ENCODE results near the gene KCNQ1.

- TF ChIP-seq JUND (IDR thresholded peaks at IDR 0.05; ENCODE audit: borderline replicate concordance, low read depth, low read length), result no peak
- no peak for TF ChIP-seq JUND (tag; IDR thresholded peaks at IDR 0.05; ENCODE audit: borderline replicate concordance, low read depth, low read length)
- TF ChIP-seq CTCF (IDR thresholded peaks at IDR 0.05 in 2 of 3, conservative IDR thresholded peaks at IDR 0.05 in 1 of 3; ENCODE audit: insufficient read depth in 2 of 3, low read depth in 1 of 3, low read length in 3 of 3), result no peak
- no peak for TF ChIP-seq XRCC4 (IDR thresholded peaks at IDR 0.05; ENCODE audit: extremely low read depth, insufficient read depth, insufficient read length)
- TF ChIP-seq SNRNP70 (optimal IDR thresholded peaks at IDR 0.05; ENCODE audit: low read depth, low read length), result no peak
- TF ChIP-seq ZSCAN29 (IDR thresholded peaks at IDR 0.05), result no peak
- no peak for TF ChIP-seq ZEB2 (IDR thresholded peaks at IDR 0.05)
- TF ChIP-seq IRF2 (CRISPR knock-in tag; IDR thresholded peaks at IDR 0.05), result no peak
- TF ChIP-seq JUN (IDR thresholded peaks at IDR 0.05; ENCODE audit: borderline replicate concordance, low read depth, low read length), result no peak
- TF ChIP-seq JUN (CRISPR knock-in tag; IDR thresholded peaks at IDR 0.05; ENCODE audit: borderline replicate concordance), result no peak
- TF ChIP-seq RNF2 (IDR thresholded peaks at IDR 0.05), result no peak
- no peak for TF ChIP-seq EP300 (IDR thresholded peaks at IDR 0.05; ENCODE audit: low read length)
- no peak for TF ChIP-seq CHD2 (IDR thresholded peaks at IDR 0.05; ENCODE audit: low read depth, low read length)
- no peak for TF ChIP-seq GTF2F1 (IDR thresholded peaks at IDR 0.05; ENCODE audit: low read depth, low read length)
- no peak for TF ChIP-seq TAF7 (tag; IDR thresholded peaks at IDR 0.05)
- no peak for TF ChIP-seq ELF4 (CRISPR knock-in tag; IDR thresholded peaks at IDR 0.05)
These were observed 657 bp upstream of the KCNQ1 start, which contains the start of gene TRPM5 for GRCh38 chr11:2443881-2444820.
